K562 (cell line): ENCODE measurements around the gene GMEB1. TPM values are rescaled to one million over a fixed set of nuclear protein-coding genes. Genes with fewer than 3 reads are reported as not detected.

Experiments used
- ATAC-seq: fragments of 200-7000 bp; cut with Tn5 transposase; 3 replicates; pipeline ENCODE4 v1.9.1; 2020; ENCODE audit warnings: moderate library complexity
- BruUV-seq: library from RNA; stranded (reverse); fragments of 400-500 nt; replicated peaks from 2 replicates; lab custom pipeline; 2021; lab: Mats Ljungman, UMichigan
- CTCF ChIA-PET: fragments of 300-600 bp; formaldehyde crosslinking; extraction: SDS; loops from one replicate; lab custom pipeline; 2021; ENCODE audit warnings: low intra/inter-chr PET ratio; lab: Yijun Ruan, JAX
- POLR2A ChIA-PET: fragments of 300-600, 350-650 bp; sonication (Branson Sonifier 250); formaldehyde crosslinking; extraction: SDS; loops from one replicate; lab custom pipeline; 2021; ENCODE audit warnings: antibody characterized with exemption, inconsistent platforms; lab: Yijun Ruan, JAX
- DNase-seq, 4 experiments: peaks; one replicate each; pipeline versions ENCODE4 v3.0.0 to v3.0.0-alpha.2; 2011 to 2018; ENCODE audit warnings: low spot score in 3 of 4, mixed read lengths in 3 of 4; ENCODE audit errors: extremely low read depth in 1 of 4
- FAIRE-seq: peaks from 2 replicates; lab custom pipeline; 2011; peaks lifted over from hg19 to GRCh38; lab: Jason Lieb, UNC
- H2AFZ ChIP-seq: 2 replicates; pipeline ENCODE4 v1.6.0; 2011; ENCODE audit warnings: low read depth, low read length, control low read depth, inconsistent platforms
- H3K27ac ChIP-seq: fragments of 200-600 bp; 3 replicates; pipeline ENCODE4 v1.8.0; 2011; ENCODE audit warnings: low read depth, mild to moderate bottlenecking, control low read depth, inconsistent platforms, low read length, moderate library complexity, mixed read lengths; ENCODE audit errors: extremely low read depth
- H3K27me3 ChIP-seq, 2 experiments: fragments of 300-600 bp in 1 of 2; 2 replicates in 1 of 2; 3 replicates in 1 of 2; pipeline versions ENCODE4 v1.6.0 to v1.8.0; 2011; ENCODE audit warnings: inconsistent platforms in 2 of 2, low read length in 2 of 2, mild to moderate bottlenecking in 1 of 2, mixed read lengths in 1 of 2, moderate library complexity in 1 of 2; ENCODE audit not compliant: control insufficient read depth in 2 of 2, insufficient read depth in 2 of 2
- H3K36me3 ChIP-seq: fragments of 300-600 bp; 3 replicates; pipeline ENCODE4 v1.8.0; 2011; ENCODE audit warnings: mild to moderate bottlenecking, low read length, inconsistent platforms; ENCODE audit not compliant: control insufficient read depth, insufficient read depth
- H3K4me1 ChIP-seq, 2 experiments: fragments of 200-600 bp in 1 of 2; replicated peaks in 1 of 2; 2 replicates in 1 of 2; 3 replicates in 1 of 2; pipeline versions ENCODE4 v1.5.1 to v1.8.0; 2011; ENCODE audit warnings: inconsistent platforms in 2 of 2, low read length in 2 of 2, mild to moderate bottlenecking in 1 of 2, mixed read lengths in 1 of 2, moderate library complexity in 1 of 2; ENCODE audit not compliant: control insufficient read depth in 2 of 2, insufficient read depth in 2 of 2
- H3K4me2 ChIP-seq: 2 replicates; pipeline ENCODE4 v1.6.1; 2011; ENCODE audit warnings: low read length, control low read depth, inconsistent platforms, mixed read lengths; ENCODE audit not compliant: insufficient read depth
- H3K4me3 ChIP-seq: fragments of 200-600 bp; sonication (generic), shearing (Covaris generic); 2 replicates; pipeline ENCODE4 v1.5.1; 2016; ENCODE audit warnings: control low read depth, inconsistent platforms
- H3K79me2 ChIP-seq: fragments of 200-600 bp; 3 replicates; pipeline ENCODE4 v1.8.0; 2011; ENCODE audit warnings: low read length, inconsistent platforms; ENCODE audit not compliant: control insufficient read depth, insufficient read depth
- H3K9ac ChIP-seq, 2 experiments: 2 replicates each; pipeline versions ENCODE4 v1.6.0 to v1.6.1; 2011; ENCODE audit warnings: low read depth in 2 of 2, low read length in 2 of 2, control low read depth in 1 of 2, inconsistent platforms in 1 of 2, mild to moderate bottlenecking in 1 of 2, mixed read lengths in 1 of 2; ENCODE audit not compliant: insufficient read depth in 1 of 2
- H3K9me1 ChIP-seq: one replicate; pipeline ENCODE4 v1.6.0; 2011; ENCODE audit warnings: inconsistent platforms, mild to moderate bottlenecking, low read length, moderate library complexity; ENCODE audit not compliant: control insufficient read depth, insufficient read depth
- H3K9me3 ChIP-seq: replicated peaks from 2 replicates; pipeline ENCODE4 v1.5.1; 2011; ENCODE audit warnings: low read depth, low read length, inconsistent platforms; ENCODE audit not compliant: control insufficient read depth, insufficient read depth
- H4K20me1 ChIP-seq: replicated peaks from 2 replicates; pipeline ENCODE4 v1.6.1; 2011; ENCODE audit warnings: low read length, inconsistent platforms, mixed read lengths; ENCODE audit not compliant: control insufficient read depth, insufficient read depth
- FUS ChIP-seq: fragments of 200-400 bp; formaldehyde crosslinking; optimal IDR thresholded peaks from 2 replicates; pipeline ENCODE3; 2017; ENCODE audit warnings: low read depth, low read length
- POLR2AphosphoS2 ChIP-seq: IDR thresholded peaks from 2 replicates; pipeline ENCODE4 v1.6.1; 2012; ENCODE audit warnings: low read length, improper control_type of control experiment
- POLR2AphosphoS5 ChIP-seq: IDR thresholded peaks from 2 replicates; pipeline ENCODE4 v1.6.1; 2011; ENCODE audit warnings: mild to moderate bottlenecking, low read depth, low read length, moderate library complexity; ENCODE audit not compliant: control insufficient read depth, insufficient read depth
- SAFB ChIP-seq: fragments of 200-400 bp; formaldehyde crosslinking; IDR thresholded peaks from 2 replicates; pipeline ENCODE4 v1.6.1; 2017; ENCODE audit warnings: low read depth, low read length, borderline replicate concordance
- SAP30 ChIP-seq: fragments of 200-600 bp; sonication (generic); IDR thresholded peaks from 2 replicates; pipeline ENCODE4 v1.6.1; 2012; ENCODE audit warnings: borderline replicate concordance, low read depth, mild to moderate bottlenecking, moderate library complexity, low read length, control low read depth, inconsistent platforms; ENCODE audit not compliant: insufficient read depth, poor library complexity, severe bottlenecking
- ZBTB11 ChIP-seq, 3 experiments: fragments of 200-800 bp in 1 of 3; fragments of 250-450 bp in 1 of 3; fragments of 450-650 bp in 1 of 3; sonication (Bioruptor Pico) in 1 of 3; sonication (Bioruptor generic) in 1 of 3; formaldehyde crosslinking in 1 of 3; IDR thresholded peaks; 2 replicates each; pipeline versions ENCODE4 v1.6.1 to v1.8.0; 2016 to 2022; ENCODE audit warnings: mild to moderate bottlenecking in 2 of 3, missing genetic modification characterization in 2 of 3, missing compliant biosample characterization in 1 of 3, moderate library complexity in 1 of 3
- ZNF197 ChIP-seq: fragments of 200-800 bp; sonication (Bioruptor generic); IDR thresholded peaks from 2 replicates; pipeline ENCODE4 v1.6.1; 2016; ENCODE audit warnings: low read depth, missing genetic modification characterization, missing compliant biosample characterization
- WGBS: fragments of 100-300 bp; shearing (Covaris generic); methylation state at CpG from one replicate; pipeline ENCODE4 v1.1.6; 2016; ENCODE audit warnings: low coverage, mixed read lengths; ENCODE audit not compliant: insufficient coverage; ENCODE audit errors: missing lambda C conversion rate; 5-methylcytosine and 5-hydroxymethylcytosine counted together
- in situ Hi-C: fragments of 300-500 bp; cut with MboI; formaldehyde crosslinking; loops from 4 replicates; pipeline ENCODE4 v1.15.0; 2018; ENCODE audit warnings: inconsistent platforms, mixed read lengths
- intact Hi-C: fragments of 100-400 bp; cut with micrococcal nuclease; formaldehyde crosslinking; loops from 2 replicates; pipeline ENCODE4 v1.14.2; 2022
- polyA plus RNA-seq, 8 experiments: library from polyadenylated mRNA; depleted of rRNA in 4 of 8; stranded (reverse) in 5 of 8; unstranded in 3 of 8; fragments of >200 nt; fragmentation: Nextera tagmentation in 2 of 8; fragmentation: Illumina TruSeq in 1 of 8; extraction: Ambion mirVana in 2 of 8; extraction: Trizol in 1 of 8; gene quantifications; 2 replicates each; pipeline versions ENCODE4 v1.2.1 to v1.2.3, GENCODE V29; 2011 to 2014; ENCODE audit warnings: inconsistent platforms in 1 of 8, missing spikeins in 1 of 8
- total RNA-seq, 7 experiments: library from RNA; depleted of rRNA in 6 of 7; stranded (reverse); fragments of >200 nt in 6 of 7; fragmentation: Illumina TruSeq in 2 of 7; extraction: Trizol in 2 of 7; gene quantifications; 2 replicates each; pipeline versions ENCODE4 v1.2.1 to v1.2.3, GENCODE V29; 2011 to 2021; ENCODE audit warnings: low replicate concordance in 1 of 7

GMEB1 gene
- total and polyA plus RNA-seq, 9 of the 15 experiments (the other 6 are each of a cell fraction or from before 2014, with no cell fraction given): 6.6 to 17.5 (median 8.5) TPM

- Histone ChIP-seq H3K4me2 (no peak overlapping the region), H3K4me1 (peaks cover 5 to 8% of the 10 kb centered on the region in 2 experiments; a peak in 3 of 5 replicates), H3K36me3 (peaks cover 85% of the 10 kb centered on the region), H3K4me3 (no peak overlapping the region), H3K79me2 (peaks cover 99% of the 10 kb centered on the region), H2AFZ (no peak overlapping the region), H3K9ac (no peak overlapping the region), H3K9me1 (no peaks in the 10 kb centered on the region), H3K27me3 (no peaks in the 10 kb centered on the region), H3K27ac (no peak overlapping the region), H3K9me3 (no peaks in the 10 kb centered on the region), H4K20me1 (peaks cover 42% of the 10 kb centered on the region)
- 90% methylated on average over 4 of the region's 4 CpGs for WGBS
- TF ChIP-seq ZNF197 (no peak), POLR2AphosphoS2 (0 out of 2 replicates have a peak, but pooled peaks have one; percentile 41), SAFB (no peak), ZBTB11 (CRISPR knock-in tag; IDR thresholded peaks at IDR 0.05) (no peak), SAP30 (no peak), POLR2AphosphoS5 (0 out of 2 replicates have a peak, but pooled peaks have one; percentile 21), FUS (no peak)
- POLR2A ChIA-PET: interaction anchor here (0.9 to 3.3 kb wide), 7 partner anchors 11 to 110 kb away, joined by 3 to 16 read pairs (median 4); partner anchors contain the start of gene RNU11
- no peak for FAIRE-seq
- no TSS peak for BruUV-seq
- CTCF ChIA-PET: interaction anchor here (0.7 kb wide), 1 partner anchor 10 kb away, joined by 3 read pairs; no protein-coding TSS in a partner anchor
- intact Hi-C loops: no loop called here
- DNase-seq: no peak
- ATAC-seq: no peak
- in situ Hi-C loops: no loop called here
These were observed 89.8 kb downstream of the GMEB1 start for GRCh38 chr1:28758420-28758819.
